ENCODE measurements around the gene INPP1. TPM values are rescaled to one million over a fixed set of nuclear protein-coding genes. Genes with fewer than 3 reads are reported as not detected.
"Not testable (repeated sequence)": the region's sequence is repeated elsewhere in the genome, so short reads cannot be mapped to it uniquely, and the experiment has no call there.

INPP1 gene
- total RNA-seq (2014; rRNA removed; shearing (Covaris generic)), result 13.3 and 13.5 TPM in 2 replicates

- peak; percentile 81 for DNase-seq (ENCODE audit: low read depth)
Measured at GRCh38 chr2:190343536-190344275, at the start of gene INPP1. INPP1 (plus strand) TSS chr2:190343589; CDS start chr2:190360103, 16,514 bp downstream.

DNA sequence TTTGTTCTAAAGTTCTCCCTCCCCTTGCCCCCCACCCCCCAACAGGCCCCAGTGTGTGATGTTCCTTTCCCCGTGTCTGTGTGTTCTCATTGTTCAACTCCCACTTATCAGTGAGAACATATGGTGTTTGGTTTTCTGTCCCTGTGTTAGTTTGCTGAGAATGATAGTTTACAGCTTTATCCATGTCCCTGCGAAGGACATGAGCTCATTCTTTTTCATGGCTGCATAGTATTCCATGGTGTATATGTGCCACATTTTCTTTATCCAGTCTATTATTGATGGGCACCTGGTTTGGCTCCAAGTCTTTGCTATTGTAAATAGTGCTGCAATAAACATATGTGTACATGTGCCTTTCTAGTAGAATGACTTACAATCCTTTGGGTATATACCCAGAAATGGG is 45.5 kb upstream of the INPP1 start:
- DNase-seq (ENCODE audit: low read depth), result not testable (repeated sequence)

DNA sequence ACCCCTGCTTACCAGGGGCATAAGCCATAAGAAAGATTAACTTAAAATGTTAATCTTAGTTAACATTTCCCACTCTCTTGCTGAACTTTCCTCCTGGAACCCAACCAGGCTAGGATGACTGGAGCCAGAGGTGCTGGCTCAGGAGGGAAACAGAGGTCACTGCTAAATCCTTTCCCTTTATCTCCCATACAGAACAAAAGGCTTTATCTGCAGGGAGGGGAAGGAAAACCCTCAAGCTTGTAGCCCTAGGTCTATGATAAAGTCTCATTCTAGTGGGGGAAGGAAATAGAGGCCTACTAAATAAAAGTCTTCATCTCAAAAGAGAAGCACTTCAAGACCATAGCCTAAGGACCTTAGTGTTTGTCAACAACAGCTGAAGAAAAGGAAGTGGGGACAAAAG is 42.4 kb upstream of the INPP1 start:
- DNase-seq (ENCODE audit: low read depth), result no peak

DNA sequence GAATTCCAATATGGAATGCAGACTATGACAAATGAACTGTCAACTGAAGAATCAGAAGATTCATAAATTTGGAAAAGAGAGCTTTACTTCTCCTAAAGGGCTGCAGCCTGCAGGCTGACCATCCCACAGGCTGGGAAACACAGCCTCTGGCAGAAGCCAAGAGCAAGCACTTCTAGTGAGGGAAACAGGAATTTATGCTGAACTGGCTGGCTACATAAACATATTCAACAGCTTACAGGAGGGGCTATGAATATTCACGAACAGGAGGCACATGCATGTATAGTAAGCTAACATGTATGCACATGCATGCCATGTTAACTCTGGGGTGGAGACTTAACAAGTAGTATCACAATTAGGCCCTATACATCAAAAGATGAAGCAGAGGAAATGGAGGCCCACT is 41.3 kb upstream of the INPP1 start:
- no peak for DNase-seq (ENCODE audit: low read depth)

DNA sequence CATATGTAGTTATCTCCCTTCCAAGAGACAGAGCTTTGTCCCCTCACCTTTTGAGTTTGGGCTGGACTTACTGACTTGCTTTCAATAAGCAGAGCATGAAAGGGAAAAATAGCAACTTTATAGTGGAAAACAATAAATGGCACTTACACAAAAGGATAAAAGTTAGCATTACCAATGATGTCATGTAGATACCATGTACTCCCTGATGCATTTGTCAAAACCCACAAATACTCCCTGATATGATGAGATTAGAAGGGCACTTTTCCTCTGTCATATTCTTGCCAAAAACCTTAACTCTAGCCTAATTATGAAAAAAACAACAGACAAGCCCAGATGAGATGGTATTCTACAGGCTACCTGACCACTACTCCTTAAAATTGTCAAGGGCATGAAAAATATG is 39.7 kb upstream of the INPP1 start:
- DNase-seq (ENCODE audit: low read depth), result no peak

DNA sequence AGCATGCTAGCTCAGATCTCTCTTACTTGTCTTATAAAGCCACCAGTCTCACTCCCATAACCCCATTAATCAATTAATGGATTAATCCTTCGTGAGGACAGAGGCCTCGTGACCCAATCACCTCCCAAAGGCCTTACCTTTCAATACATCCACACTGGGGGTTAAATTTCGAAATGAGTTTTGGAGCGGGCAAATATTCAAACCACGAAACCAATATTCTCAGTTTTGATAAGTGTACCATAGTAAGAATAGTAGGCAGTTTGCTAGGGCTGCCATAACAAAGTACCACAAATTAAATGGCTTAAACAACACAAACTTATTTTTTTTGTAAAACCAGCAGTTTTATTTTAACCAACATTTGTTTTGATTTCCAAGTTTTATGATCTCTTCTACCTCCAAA is 39.0 kb upstream of the INPP1 start:
- DNase-seq (ENCODE audit: low read depth), result no peak

DNA sequence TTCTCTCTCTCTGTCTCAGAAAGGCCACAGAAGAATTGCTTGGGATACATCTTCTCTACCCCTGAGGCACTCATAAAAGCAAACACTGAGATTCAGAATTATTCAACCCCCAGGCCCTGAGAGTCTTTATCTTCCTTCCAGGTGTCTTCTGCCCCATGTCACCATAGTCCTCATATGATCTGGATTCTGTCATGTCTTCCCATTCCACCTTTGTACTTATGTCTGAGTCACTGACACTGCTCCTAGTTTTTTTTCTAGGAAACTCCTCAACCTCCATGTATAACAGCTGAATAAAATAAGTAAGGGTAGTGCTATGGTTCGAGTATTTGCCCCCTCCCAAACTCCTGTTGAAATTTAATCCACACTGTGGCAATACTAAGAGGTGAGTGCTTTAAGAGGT is 35.4 kb upstream of the INPP1 start:
- DNase-seq (ENCODE audit: low read depth), result no peak

DNA sequence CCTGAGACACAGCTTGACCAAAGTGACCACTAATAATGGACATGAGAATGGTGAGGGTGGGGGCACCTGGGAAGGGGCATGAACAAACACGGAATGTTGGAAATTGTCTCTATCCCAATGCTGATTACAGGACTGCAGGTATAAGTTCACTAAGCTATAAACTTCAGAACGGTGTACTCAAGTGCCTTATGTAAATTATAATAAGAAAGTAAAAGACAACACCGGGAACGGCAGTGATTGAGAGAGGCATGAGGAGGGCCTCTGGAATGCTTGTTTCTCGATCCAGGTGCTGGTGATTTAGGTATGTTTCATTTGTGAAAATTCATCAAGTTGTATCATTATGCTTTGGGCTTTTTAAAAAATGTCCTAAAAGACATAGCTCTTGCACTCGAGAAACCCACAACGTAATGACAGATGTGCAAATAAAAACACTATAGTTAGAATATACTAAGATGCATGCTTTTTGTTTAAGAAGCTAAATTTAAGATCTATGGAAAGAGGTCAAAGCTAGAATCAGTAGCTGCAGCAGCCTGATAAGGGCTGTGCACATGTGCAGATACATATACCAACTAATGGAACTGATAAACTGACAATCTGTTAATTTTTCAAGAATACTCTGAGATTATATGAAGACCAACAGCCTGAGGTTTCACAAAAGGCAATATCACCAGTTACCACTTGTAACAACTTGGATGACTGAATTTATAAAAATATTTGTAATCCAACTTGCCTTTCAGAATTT is 31.3 kb upstream of the INPP1 start:
- DNase-seq (ENCODE audit: low read depth), result no peak

GRCh38 chr2:190312635-190313025 is 30.8 kb upstream of the INPP1 start:
- not testable (repeated sequence) for DNase-seq (ENCODE audit: low read depth)

DNA sequence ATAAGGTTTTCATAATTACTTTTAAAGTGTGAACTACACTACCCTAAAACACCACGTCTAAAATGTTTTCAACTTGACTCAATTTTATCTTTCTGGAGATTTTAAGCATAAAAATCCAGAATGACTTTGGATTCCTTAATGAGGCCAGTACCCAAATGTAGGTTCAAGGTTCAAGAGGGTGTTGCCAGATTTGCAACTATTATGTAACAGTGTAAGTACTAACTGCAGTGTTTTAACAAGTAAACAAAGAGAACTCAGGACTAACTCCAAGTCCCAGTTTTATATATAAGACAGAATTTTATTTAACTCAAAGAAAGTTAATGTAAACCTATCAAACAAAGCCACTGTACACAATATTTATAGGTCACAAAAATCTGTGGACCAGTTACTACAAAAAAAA is 29.5 kb upstream of the INPP1 start:
- DNase-seq (ENCODE audit: low read depth), result no peak

DNA sequence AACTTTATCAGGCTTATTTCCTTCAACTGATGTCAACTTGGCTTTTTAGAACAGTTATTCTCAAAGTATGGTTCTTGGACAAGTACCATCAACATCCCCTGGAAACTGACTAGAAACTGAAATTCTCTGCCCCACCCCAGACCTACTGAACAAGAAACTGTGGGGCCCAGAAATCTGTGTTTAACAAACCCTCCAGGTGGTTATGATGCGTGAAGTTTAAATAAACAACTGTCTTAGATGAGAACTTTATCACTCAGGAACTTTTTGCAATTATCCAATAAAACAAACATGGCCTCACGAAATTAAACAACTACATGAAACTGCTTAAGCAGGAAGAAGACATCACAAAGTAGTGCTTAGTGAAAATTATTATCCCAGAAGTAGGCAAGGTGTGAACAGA is 28.1 kb upstream of the INPP1 start:
- no peak for DNase-seq (ENCODE audit: low read depth)

GRCh38 chr2:190318514-190318913 is 24.9 kb upstream of the INPP1 start:
- no peak for DNase-seq (ENCODE audit: low read depth)

- peak; percentile 10 for DNase-seq (ENCODE audit: low read depth)
Measured at GRCh38 chr2:190318931-190319554, 24.3 kb upstream of the INPP1 start.

GRCh38 chr2:190319555-190320498 is 23.6 kb upstream of the INPP1 start, which contains the start of gene HIBCH:
HIBCH (minus strand) TSS chr2:190319826; CDS start chr2:190319750, 76 bp downstream.
- DNase-seq (ENCODE audit: low read depth), result peak; percentile 100

GRCh38 chr2:190320696-190321095 is 22.7 kb upstream of the INPP1 start:
- no peak for DNase-seq (ENCODE audit: low read depth)

DNA sequence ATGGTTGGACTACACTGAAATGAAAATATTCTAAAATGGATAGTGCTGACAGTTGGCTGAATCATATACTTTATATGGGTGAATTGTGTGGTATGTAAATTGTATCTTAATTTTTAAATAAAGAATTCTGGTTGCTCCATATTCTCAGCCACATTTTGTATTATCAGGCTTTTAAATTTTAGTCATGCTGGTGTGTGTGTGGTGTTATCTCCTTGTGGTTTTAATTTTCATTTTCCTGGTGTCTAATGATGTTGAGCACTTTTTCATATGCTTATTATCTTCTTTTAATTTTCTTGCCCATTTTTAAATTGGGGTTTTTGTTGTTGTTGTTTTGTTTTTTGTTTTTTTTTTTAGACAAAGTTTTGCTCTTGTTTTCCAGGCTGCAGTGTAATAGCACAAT is 20.0 kb upstream of the INPP1 start:
- no peak for DNase-seq (ENCODE audit: low read depth)

DNA sequence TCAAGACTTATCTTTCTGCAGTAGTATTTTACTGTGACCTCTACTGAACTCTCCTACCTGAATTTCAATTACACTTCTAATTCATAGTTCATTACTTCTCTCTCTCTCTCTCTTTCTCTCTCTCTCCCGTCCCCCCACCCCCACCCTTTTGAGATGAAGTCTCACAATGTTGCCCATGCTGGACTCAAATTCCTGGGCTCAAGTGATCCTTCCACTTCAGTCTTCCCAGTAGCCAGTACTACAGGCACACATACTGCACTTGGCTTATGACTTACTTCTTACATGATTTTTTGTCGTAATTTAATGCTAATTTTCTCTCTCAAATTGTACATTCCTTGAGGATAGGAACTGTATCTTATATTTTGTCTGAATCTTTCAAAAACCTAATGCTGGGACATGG is 17.8 kb upstream of the INPP1 start:
- no peak for DNase-seq (ENCODE audit: low read depth)

- DNase-seq (ENCODE audit: low read depth), result no peak
Measured at GRCh38 chr2:190327867-190328572, 15.4 kb upstream of the INPP1 start.

- DNase-seq (ENCODE audit: low read depth), result peak; percentile 19
Measured at GRCh38 chr2:190328573-190329147, 14.7 kb upstream of the INPP1 start.

- no peak for DNase-seq (ENCODE audit: low read depth)
Measured at GRCh38 chr2:190333395-190333794, 10.0 kb upstream of the INPP1 start.

DNA sequence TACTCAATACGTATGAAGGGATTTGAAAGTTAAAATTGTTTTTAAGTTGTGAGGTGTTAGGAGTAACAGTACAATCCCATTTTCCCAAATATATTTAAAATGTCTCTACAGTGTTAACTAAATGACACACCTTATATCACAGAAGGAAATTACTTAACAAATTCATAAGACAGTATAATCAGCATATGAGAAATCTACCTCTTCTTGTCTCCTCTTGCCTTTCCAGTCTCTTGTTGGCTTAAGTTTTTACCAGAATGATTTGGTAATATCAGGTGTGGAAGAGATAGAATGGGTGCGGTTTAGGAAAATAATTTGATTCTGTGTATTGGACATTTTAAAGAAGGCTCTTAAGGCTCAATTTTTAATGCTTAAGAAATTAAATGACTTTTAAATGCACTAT is 9.5 kb upstream of the INPP1 start:
- DNase-seq (ENCODE audit: low read depth), result no peak
